Measurements from ENCODE around the gene STAB1. TPM values are rescaled to one million over a fixed set of nuclear protein-coding genes. Genes with fewer than 3 reads are reported as not detected.
"Not testable (repeated sequence)": the region's sequence is repeated elsewhere in the genome, so short reads cannot be mapped to it uniquely, and the experiment has no call there.

STAB1 gene
- total RNA-seq, 2 experiments from 2014 or later: not detected

GRCh38 chr3:52522651-52523251, 27.6 kb downstream of the STAB1 start:
- Mint-ChIP-seq H3K4me3 (no peak overlapping the region), H3K4me1 (no peaks in the 10 kb centered on the region), H3K36me3 (ENCODE audit: low read depth) (no peaks in the 10 kb centered on the region), H3K9me3 (no peaks in the 10 kb centered on the region), H3K27ac (no peak overlapping the region), H3K27me3 (no peaks in the 10 kb centered on the region)
- ChIA-PET CTCF (no interaction called here), POLR2A (no interaction called here)
- DNase-seq: no peak

GRCh38 chr3:52523386-52524257, 28.5 kb downstream of the STAB1 start:
- CTCF ChIA-PET: no interaction called here
- POLR2A ChIA-PET: no interaction called here
- no peaks in the 10 kb centered on the region for H3K9me3 Mint-ChIP-seq

DNA sequence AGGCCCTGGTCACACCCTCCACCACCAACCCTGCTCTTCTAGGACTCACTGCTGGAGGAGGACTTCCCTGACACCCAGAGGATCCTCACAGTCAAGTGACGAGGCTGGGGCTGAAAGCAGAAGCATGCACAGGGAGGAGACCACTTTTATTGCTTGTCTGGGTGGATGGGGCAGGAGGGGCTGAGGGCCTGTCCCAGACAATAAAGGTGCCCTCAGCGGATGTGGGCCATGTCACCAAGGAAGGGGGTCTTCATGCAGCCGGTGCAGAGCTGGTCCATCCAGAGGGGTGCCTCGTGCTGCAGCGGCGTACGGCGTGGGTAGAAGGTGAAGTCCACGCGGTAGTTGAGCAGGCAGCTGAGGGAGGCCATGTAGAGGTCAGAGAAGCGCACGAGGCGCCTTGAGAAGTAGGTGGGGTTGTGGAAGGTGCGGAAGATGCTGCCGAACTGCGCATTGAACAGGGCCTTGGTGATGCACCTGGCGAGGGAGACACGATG, 29.2 kb downstream of the STAB1 start:
- H3K4me1 Mint-ChIP-seq: no peaks in the 10 kb centered on the region
- H3K27ac Mint-ChIP-seq: no peak overlapping the region
- H3K9me3 Mint-ChIP-seq: no peaks in the 10 kb centered on the region
- no peaks in the 10 kb centered on the region for H3K36me3 Mint-ChIP-seq (ENCODE audit: low read depth)
- H3K4me3 Mint-ChIP-seq: no peak overlapping the region
- POLR2A ChIA-PET: no interaction called here
- no peak for DNase-seq
- CTCF ChIA-PET: no interaction called here
- H3K27me3 Mint-ChIP-seq: no peaks in the 10 kb centered on the region

More at GRCh38 chr3:52523386-52524257, 28.5 kb downstream of the STAB1 start:
- Mint-ChIP-seq H3K36me3 (ENCODE audit: low read depth) (no peaks in the 10 kb centered on the region), H3K4me3 (no peak overlapping the region), H3K27ac (no peak overlapping the region), H3K27me3 (no peaks in the 10 kb centered on the region), H3K4me1 (no peaks in the 10 kb centered on the region)
- no peak for DNase-seq

DNA sequence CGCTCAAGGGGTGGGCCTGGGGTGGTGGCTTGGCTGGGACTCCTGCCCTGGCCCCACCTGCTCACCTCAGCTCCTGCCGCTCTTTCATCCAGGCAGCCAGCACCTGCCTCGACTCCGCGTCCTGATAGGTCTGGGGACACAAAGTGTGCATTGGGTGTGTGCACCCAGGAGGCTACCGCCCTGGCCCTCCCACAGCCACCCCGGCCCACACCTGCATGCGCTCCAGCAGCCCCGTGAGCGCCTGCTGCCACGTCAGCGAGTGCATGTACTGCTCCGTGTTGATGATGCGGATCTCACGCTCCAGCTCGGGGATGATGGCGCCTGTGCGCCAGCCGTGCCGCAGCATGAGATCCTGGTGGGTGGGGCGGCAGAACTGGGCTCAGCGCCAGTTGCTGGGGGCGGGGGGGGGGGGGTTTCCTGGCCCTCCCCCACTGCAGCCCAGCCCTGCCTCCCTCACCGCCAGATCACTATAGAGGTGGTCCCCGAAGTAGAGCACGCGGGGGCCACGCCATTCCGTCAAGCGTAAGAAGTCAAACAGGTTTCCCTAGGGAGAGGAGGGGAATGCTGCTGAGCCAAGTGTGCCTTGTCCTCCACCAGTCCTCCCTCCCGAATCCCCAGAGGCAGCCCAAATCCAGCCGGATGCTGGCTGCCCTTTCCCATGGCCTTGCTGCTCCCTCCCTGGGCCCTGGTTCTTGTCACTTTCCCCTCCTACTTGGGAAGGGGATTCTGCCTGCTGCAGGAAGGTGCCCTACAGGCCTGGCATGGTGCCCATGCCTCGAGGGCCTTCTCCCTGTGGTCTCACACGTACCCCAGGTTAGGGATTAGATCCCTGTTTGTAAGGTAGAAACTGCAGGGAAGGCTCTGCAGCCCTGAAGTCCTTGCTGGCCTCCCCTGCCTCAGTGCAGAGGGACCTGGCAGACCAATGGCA, 29.9 kb downstream of the STAB1 start:
- Mint-ChIP-seq H3K27ac (no peak overlapping the region), H3K27me3 (no peaks in the 10 kb centered on the region), H3K36me3 (ENCODE audit: low read depth) (no peaks in the 10 kb centered on the region), H3K4me3 (no peak overlapping the region), H3K4me1 (no peaks in the 10 kb centered on the region), H3K9me3 (no peaks in the 10 kb centered on the region)
- ChIA-PET POLR2A (interaction anchor here (1.3 kb wide), 1 partner anchor 11 kb away, joined by 4 read pairs; the partner anchor contains the start of gene UQCC5), CTCF (no interaction called here)
- DNase-seq: no peak

- POLR2A ChIA-PET: interaction anchor here (1.3 kb wide), 1 partner anchor 10 kb away, joined by 4 read pairs; the partner anchor contains the start of gene UQCC5
- no peaks in the 10 kb centered on the region for H3K4me1 Mint-ChIP-seq
- H3K36me3 Mint-ChIP-seq (ENCODE audit: low read depth): no peaks in the 10 kb centered on the region
- no peaks in the 10 kb centered on the region for H3K27me3 Mint-ChIP-seq
- no peak overlapping the region for H3K27ac Mint-ChIP-seq
- CTCF ChIA-PET: interaction anchor here (0.8 kb wide), 1 partner anchor 10 kb away, joined by 3 read pairs; the partner anchor contains the start of gene UQCC5
- no peak overlapping the region for H3K4me3 Mint-ChIP-seq
- no peak for DNase-seq
- no peaks in the 10 kb centered on the region for H3K9me3 Mint-ChIP-seq
Observed at GRCh38 chr3:52525680-52526561, 30.8 kb downstream of the STAB1 start.

- CTCF ChIA-PET: interaction anchor here (0.8 kb wide), 1 partner anchor 10 kb away, joined by 3 read pairs; the partner anchor contains the start of gene UQCC5
- H3K4me3 Mint-ChIP-seq; H3K36me3 Mint-ChIP-seq (ENCODE audit: low read depth); H3K9me3 Mint-ChIP-seq; H3K4me1 Mint-ChIP-seq; DNase-seq; H3K27ac Mint-ChIP-seq; H3K27me3 Mint-ChIP-seq: not testable (repeated sequence)
- POLR2A ChIA-PET: interaction anchor here (1.3 kb wide), 1 partner anchor 9 kb away, joined by 4 read pairs; the partner anchor contains the start of gene UQCC5
Observed at GRCh38 chr3:52526671-52527038, 31.5 kb downstream of the STAB1 start.

DNA sequence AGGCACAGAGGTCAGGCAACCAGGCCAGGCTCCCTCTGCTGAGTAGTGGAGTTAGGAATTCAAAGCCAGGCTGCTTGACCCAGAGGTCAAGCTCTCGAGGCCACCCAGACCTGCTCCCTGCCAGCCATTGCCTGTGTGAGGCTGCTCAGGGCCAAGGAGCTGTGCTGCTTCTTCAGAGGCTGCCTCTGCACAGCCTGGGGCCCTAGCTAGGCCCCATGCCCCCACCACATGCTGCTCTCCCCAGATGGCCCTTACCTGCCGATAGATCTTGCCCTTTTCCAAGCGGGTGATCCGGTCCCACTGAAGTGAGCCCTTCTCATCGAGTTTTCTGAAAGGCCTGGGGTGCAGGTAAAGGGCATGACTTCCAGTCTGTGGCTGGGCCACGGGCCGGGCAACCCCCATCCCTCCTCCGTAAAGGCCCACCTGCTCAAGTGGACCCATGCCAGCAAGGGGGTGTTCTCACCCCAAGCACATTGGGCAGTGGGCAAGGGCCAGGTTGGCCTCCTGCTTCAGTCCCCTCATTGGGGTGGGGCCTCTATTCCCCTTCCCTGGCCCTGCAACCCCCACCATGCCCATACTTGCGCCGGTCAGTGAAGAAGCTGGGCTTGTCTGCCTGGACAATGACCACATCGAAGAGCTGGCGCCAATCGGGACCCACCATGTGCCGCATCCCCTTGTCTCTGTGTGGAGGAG, 32.0 kb downstream of the STAB1 start:
- no peak for DNase-seq
- no peaks in the 10 kb centered on the region for H3K27me3 Mint-ChIP-seq
- peaks cover 4% of the 10 kb centered on the region for H3K4me1 Mint-ChIP-seq
- ChIA-PET CTCF (interaction anchor here (0.8 kb wide), 1 partner anchor 9 kb away, joined by 3 read pairs; the partner anchor contains the start of gene UQCC5), POLR2A (no interaction called here)
- H3K36me3 Mint-ChIP-seq (ENCODE audit: low read depth): no peaks in the 10 kb centered on the region
- no peaks in the 10 kb centered on the region for H3K9me3 Mint-ChIP-seq
- no peak overlapping the region for H3K27ac Mint-ChIP-seq
- no peak overlapping the region for H3K4me3 Mint-ChIP-seq

DNA sequence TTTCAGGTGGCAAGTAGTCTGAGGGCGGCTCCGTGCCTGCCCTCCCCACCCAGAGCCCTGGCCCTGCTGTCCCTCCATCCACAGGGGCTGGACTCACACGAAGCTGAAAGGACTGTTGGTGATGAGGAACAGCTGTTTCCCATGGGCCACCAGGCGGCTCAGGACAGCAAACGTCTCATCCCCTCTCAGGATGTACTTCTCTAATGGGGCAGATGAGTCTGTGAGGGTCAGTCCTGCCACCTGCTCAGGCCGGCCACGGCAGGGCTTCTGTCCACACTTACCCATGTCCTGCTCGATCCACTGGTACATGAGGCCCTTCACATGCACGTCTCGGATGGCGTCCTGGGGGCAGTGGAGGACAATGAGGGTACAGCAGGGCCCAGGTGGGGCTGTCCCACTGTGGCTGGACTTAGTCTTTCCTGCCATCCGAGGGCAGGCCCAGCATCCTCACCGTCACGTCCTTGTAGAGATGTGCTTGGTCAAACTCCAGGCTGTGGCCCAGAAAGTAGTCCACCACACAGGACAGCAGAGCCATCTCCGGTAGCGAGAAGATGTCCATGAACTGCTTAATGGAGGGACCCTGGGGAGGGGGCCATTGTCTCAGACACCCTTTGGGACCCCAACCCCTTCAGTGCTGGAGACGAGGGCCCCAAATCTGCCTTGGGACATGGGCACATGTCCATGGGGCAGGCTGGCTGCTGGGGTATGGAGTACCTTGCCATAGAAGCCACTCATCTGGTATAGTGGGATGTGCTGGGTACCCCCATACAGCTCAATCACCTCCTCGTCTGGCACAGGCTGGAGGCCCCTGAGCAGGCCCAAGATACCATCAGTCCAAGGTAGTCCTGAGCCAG, 32.8 kb downstream of the STAB1 start:
- no peaks in the 10 kb centered on the region for H3K27me3 Mint-ChIP-seq
- peaks cover 10% of the 10 kb centered on the region for H3K4me1 Mint-ChIP-seq
- no peak for DNase-seq
- no peak overlapping the region for H3K27ac Mint-ChIP-seq
- ChIA-PET CTCF (no interaction called here), POLR2A (no interaction called here)
- H3K9me3 Mint-ChIP-seq: no peaks in the 10 kb centered on the region
- H3K36me3 Mint-ChIP-seq (ENCODE audit: low read depth): no peaks in the 10 kb centered on the region
- no peak overlapping the region for H3K4me3 Mint-ChIP-seq

- no peak for DNase-seq
Observed at GRCh38 chr3:52528586-52529375, 33.6 kb downstream of the STAB1 start.

DNA sequence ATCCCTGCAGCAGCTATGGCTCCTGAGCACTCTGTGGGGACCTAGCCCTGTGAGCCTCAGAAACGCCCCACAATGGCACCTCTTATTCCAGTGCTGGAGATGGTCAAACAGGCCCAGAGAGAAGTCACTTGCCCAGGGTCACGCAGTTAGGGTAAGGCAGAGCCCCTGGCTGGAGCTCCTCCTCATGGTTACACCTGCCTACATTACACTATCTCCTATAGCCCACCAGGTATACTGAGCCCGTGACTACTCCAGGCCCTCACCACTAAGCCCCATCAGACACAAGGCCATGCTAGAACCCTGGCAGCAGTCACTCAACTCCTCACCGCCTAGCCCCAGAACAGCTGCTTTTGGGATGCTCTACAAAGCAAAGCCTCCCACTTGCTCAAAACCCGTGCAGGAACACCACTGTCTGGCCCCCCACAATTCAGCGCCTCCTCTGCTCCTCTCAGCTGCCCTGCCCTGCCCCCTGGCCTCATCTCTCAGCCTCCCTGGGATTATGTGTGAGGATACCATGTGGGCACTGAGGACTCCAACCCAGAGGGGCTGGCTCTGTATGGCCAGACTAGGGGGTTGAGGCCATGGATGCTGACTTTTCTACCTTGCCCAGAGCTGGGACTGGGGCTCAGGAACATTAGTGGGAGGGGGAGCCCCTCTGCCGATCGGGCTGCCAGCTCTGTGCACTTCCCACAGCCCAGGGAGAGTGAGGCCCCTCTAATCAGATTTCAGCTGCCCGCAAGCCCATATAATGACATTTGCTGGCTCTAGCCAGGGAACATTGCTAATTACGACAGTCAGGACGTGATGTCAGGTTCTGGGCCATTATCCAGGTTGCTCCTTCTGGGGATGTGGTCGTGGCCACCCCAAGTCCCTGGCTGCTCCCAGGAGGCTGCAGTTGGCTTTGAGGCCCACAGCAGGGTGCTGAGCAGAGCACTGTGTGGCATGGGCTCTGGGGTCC, 34.5 kb downstream of the STAB1 start:
- DNase-seq: no peak
- no peaks in the 10 kb centered on the region for H3K36me3 Mint-ChIP-seq (ENCODE audit: low read depth)
- peaks cover 12% of the 10 kb centered on the region for H3K4me1 Mint-ChIP-seq
- no peak overlapping the region for H3K27ac Mint-ChIP-seq
- no peaks in the 10 kb centered on the region for H3K9me3 Mint-ChIP-seq
- no peak overlapping the region for H3K4me3 Mint-ChIP-seq
- H3K27me3 Mint-ChIP-seq: no peaks in the 10 kb centered on the region
- CTCF ChIA-PET: no interaction called here
- POLR2A ChIA-PET: no interaction called here

More at GRCh38 chr3:52528586-52529375, 33.6 kb downstream of the STAB1 start:
- Mint-ChIP-seq H3K4me1 (peaks cover 10% of the 10 kb centered on the region), H3K27me3 (no peaks in the 10 kb centered on the region), H3K27ac (no peak overlapping the region), H3K36me3 (ENCODE audit: low read depth) (no peaks in the 10 kb centered on the region), H3K9me3 (no peaks in the 10 kb centered on the region), H3K4me3 (no peak overlapping the region)
- CTCF ChIA-PET: no interaction called here
- POLR2A ChIA-PET: no interaction called here

Data from activated CD4-positive, alpha-beta memory T cell treated with anti-CD3 and anti-CD28 coated beads, Interleukin-2, amount 10 ng/mL, durations not matched to agents 7 days and 5 days (primary cell).